ENCODE measurements around the gene MREG. TPM values are rescaled to one million over a fixed set of nuclear protein-coding genes. Genes with fewer than 3 reads are reported as not detected.

The MREG gene
- total RNA-seq, 1 donor from 2014 or later: 11.8 TPM

DNA sequence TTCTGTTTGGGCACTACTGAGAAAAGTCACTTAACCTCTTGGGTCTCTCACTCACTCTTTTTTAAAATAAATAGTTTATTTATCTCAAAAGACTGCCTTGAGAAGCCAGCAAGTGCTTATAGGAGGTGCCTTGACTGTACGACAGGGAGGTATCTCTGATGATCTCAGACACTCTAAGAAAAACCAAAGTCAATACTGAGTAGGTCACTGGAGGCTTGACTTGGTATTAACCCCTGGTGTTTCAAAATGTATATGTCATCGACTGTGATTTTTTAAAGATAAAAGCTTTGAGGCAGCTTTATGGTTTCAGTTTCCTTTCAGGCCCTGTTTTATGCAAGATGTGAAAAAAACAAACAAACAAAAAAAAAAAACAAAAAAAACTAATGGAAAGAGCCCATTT is 33.7 kb downstream of the MREG start:
- peaks cover 6% of the 10 kb centered on the region for H3K4me1 ChIP-seq

DNA sequence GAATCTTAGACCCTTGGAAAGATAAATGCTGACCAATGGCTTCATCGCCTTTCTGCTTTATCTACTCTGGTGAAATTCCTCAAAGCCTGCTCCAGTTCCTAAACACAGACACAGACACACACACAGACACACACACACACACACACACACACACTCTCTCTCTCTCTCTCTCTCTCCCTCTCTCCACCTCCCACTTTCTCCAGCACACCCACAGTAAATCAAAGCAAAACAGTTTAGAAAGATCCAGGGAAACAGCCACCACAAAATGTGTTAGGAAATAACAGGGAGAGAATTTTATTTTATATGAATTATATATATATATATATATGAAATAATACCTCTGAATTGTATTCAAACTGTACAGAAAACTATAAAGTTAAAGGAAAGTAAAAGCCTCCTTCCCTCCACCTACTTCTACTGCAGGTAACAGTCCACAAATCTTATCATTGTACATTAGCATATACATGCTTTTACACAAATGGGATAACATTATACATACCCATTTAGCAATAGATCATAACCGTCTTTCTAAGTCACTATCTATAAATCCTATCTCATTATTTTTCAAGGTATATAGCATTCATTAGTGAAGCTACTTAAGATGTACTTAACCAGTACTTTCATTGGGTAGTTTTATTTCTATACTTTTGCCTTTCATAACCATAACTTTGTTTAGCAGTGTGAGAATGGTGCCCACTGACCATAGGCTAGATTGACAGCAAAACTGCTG is 38.5 kb downstream of the MREG start:
- Histone ChIP-seq H3K4me1 (peaks cover 9% of the 10 kb centered on the region), H3K27ac (no peak overlapping the region), H3K36me3 (no peaks in the 10 kb centered on the region), H3K27me3 (no peaks in the 10 kb centered on the region), H3K4me3 (no peak overlapping the region), H3K9me3 (no peaks in the 10 kb centered on the region)
- intact Hi-C loops (cut with DNase I): no loop called here
- TF ChIP-seq, protein P1, sequence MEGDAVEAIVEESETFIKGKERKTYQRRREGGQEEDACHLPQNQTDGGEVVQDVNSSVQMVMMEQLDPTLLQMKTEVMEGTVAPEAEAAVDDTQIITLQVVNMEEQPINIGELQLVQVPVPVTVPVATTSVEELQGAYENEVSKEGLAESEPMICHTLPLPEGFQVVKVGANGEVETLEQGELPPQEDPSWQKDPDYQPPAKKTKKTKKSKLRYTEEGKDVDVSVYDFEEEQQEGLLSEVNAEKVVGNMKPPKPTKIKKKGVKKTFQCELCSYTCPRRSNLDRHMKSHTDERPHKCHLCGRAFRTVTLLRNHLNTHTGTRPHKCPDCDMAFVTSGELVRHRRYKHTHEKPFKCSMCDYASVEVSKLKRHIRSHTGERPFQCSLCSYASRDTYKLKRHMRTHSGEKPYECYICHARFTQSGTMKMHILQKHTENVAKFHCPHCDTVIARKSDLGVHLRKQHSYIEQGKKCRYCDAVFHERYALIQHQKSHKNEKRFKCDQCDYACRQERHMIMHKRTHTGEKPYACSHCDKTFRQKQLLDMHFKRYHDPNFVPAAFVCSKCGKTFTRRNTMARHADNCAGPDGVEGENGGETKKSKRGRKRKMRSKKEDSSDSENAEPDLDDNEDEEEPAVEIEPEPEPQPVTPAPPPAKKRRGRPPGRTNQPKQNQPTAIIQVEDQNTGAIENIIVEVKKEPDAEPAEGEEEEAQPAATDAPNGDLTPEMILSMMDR (IDR thresholded peaks at IDR 0.05): no peak
- TF ChIP-seq POLR2A (IDR thresholded peaks at IDR 0.05) (no peak), POLR2AphosphoS5 (IDR thresholded peaks at IDR 0.05; ENCODE audit: insufficient read depth in 1 of 2, low read depth in 1 of 2) (no peak)
- DNase-seq (ENCODE audit: extremely low spot score in 2 of 2): no peak

More for the DNA sequence above, 33.7 kb downstream of the MREG start:
- intact Hi-C loops (cut with DNase I): no loop called here
- no peak for TF ChIP-seq POLR2A (IDR thresholded peaks at IDR 0.05)
- no peak for TF ChIP-seq POLR2AphosphoS5 (IDR thresholded peaks at IDR 0.05; ENCODE audit: insufficient read depth in 1 of 2, low read depth in 1 of 2)
- TF ChIP-seq, protein P1 (IDR thresholded peaks at IDR 0.05): no peak
- DNase-seq (ENCODE audit: extremely low spot score in 2 of 2): no peak
- H3K27me3 ChIP-seq: no peaks in the 10 kb centered on the region
- no peaks in the 10 kb centered on the region for H3K9me3 ChIP-seq
- H3K27ac ChIP-seq: no peak overlapping the region
- no peaks in the 10 kb centered on the region for H3K36me3 ChIP-seq
- H3K4me3 ChIP-seq: no peak overlapping the region

DNA sequence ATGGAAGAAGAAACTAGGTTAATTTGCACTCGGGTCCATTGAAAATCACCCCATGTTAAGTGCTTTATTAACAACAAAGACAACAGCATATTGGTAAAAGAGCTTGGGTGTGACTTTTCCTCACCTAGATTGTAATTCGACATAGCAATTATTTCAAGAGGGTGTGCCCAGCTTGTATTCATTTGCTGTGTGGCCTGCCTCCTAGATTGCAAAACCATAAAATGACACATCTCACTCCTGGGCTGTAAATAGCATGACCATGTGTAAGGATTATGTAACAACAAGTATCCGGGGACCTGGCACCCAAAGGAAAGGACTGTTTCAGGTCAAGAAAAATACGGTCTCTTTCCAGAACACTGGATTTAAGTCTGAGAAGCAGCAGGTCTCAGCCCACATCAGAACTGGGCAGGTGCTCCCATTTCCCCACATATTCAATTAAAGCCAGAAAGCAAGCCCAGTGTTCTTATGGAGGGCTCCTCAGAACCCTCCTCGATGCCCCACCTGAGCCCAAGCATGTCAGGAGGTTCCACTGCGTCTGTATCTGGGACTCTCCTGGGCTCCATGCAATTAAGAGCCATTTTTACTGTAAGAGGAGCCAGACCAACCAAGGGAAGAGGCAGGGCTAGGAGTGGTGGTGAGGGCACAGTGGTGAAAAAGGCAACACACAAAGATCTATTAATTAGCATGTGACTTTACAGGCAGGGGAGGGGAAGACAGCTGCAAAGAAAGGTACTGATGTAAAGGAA is 39.2 kb downstream of the MREG start:
- no peak for DNase-seq (ENCODE audit: extremely low spot score in 2 of 2)
- Histone ChIP-seq H3K27me3 (no peaks in the 10 kb centered on the region), H3K4me1 (peaks cover 9% of the 10 kb centered on the region), H3K9me3 (no peaks in the 10 kb centered on the region), H3K27ac (no peak overlapping the region), H3K36me3 (no peaks in the 10 kb centered on the region), H3K4me3 (no peak overlapping the region)
- TF ChIP-seq POLR2A (IDR thresholded peaks at IDR 0.05) (no peak), POLR2AphosphoS5 (IDR thresholded peaks at IDR 0.05; ENCODE audit: insufficient read depth in 1 of 2, low read depth in 1 of 2) (peak in 1 of 2 donors; percentile 31)
- TF ChIP-seq, protein P1 (IDR thresholded peaks at IDR 0.05): no peak
- intact Hi-C loops (cut with DNase I): no loop called here

DNA sequence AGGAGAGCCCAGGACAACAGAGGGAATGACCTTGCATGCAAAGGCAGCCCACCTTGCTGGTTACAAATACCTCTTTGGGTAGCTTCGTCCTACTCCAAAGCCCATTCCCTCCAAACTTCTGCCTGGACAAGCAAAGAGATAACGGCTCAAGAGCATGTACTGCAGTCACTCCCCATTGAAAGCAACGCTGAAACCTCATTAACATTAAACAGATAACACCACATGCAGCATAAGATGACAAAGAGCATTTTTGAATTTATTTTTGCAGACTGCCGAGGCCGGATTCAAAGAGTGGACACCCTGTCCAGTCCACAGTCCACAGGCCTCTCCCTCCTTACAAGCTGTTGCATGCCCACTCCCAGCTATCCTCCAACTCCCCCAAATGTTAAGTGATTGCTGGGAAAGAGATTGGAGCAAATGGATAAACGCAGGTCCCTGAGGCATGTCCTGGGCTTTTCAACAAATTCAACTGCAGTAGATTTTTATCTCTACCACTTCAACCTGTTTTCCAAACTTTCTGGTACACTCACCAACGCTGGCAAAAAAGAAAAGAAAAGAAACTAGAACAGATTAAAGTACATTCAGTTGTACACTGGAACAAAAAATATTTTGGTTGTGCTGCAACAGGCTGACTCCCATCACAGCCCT is 40.1 kb downstream of the MREG start:
- no peak for TF ChIP-seq POLR2A (IDR thresholded peaks at IDR 0.05)
- no peak for TF ChIP-seq POLR2AphosphoS5 (IDR thresholded peaks at IDR 0.05; ENCODE audit: insufficient read depth in 1 of 2, low read depth in 1 of 2)
- TF ChIP-seq, protein P1 (IDR thresholded peaks at IDR 0.05): no peak
- no peaks in the 10 kb centered on the region for H3K36me3 ChIP-seq

More for the DNA sequence above, 40.1 kb downstream of the MREG start:
- no peak overlapping the region for H3K27ac ChIP-seq
- no peak for DNase-seq (ENCODE audit: extremely low spot score in 2 of 2)
- intact Hi-C loops (cut with DNase I): no loop called here
- H3K4me3 ChIP-seq: no peak overlapping the region
- no peaks in the 10 kb centered on the region for H3K27me3 ChIP-seq
- peaks cover 9% of the 10 kb centered on the region for H3K4me1 ChIP-seq
- H3K9me3 ChIP-seq: no peaks in the 10 kb centered on the region
